Fibroblast of lung (primary cell): ENCODE measurements around the gene HTR2A. TPM values are rescaled to one million over a fixed set of nuclear protein-coding genes. Genes with fewer than 3 reads are reported as not detected.

Experiments
- DNase-seq, 2 donors: peaks; one replicate each; pipeline versions ENCODE4 v3.0.0 to v3.0.0-alpha.2; 2010; ENCODE audit warnings: low read depth in 2 of 2
- H2AFZ ChIP-seq: 2 replicates; pipeline ENCODE4 v1.5.1; 2012; ENCODE audit warnings: low read length, control low read depth, inconsistent platforms
- H3K27ac ChIP-seq: 2 replicates; pipeline ENCODE4 v1.5.1; 2011; ENCODE audit warnings: low read length, control low read depth; ENCODE audit not compliant: insufficient read depth
- H3K27me3 ChIP-seq: 2 replicates; pipeline ENCODE4 v1.5.1; 2011; ENCODE audit warnings: mild to moderate bottlenecking, low read length; ENCODE audit not compliant: control insufficient read depth, insufficient read depth
- H3K36me3 ChIP-seq: 2 replicates; pipeline ENCODE4 v1.5.1; 2011; ENCODE audit warnings: low read length; ENCODE audit not compliant: control insufficient read depth, insufficient read depth
- H3K4me1 ChIP-seq: 2 replicates; pipeline ENCODE4 v1.5.1; 2011; ENCODE audit warnings: low read length; ENCODE audit not compliant: control insufficient read depth, insufficient read depth; ENCODE audit errors: extremely low read depth
- H3K4me2 ChIP-seq: 2 replicates; pipeline ENCODE4 v1.5.1; 2011; ENCODE audit warnings: low read length, control low read depth; ENCODE audit not compliant: insufficient read depth; ENCODE audit errors: extremely low read depth
- H3K4me3 ChIP-seq, 4 experiments: fragments of 200-600 bp in 1 of 4; sonication (generic) in 1 of 4; replicated peaks in 1 of 4; 2 replicates each; pipeline ENCODE4 v1.5.1; 2011 to 2016; ENCODE audit warnings: low read length in 4 of 4, low read depth in 3 of 4, mild to moderate bottlenecking in 3 of 4, control low read depth in 2 of 4, inconsistent platforms in 1 of 4, mixed read lengths in 1 of 4; ENCODE audit not compliant: insufficient read depth in 1 of 4; ENCODE audit errors: control extremely low read depth in 1 of 4
- H3K79me2 ChIP-seq: 2 replicates; pipeline ENCODE4 v1.5.1; 2012; ENCODE audit warnings: mild to moderate bottlenecking, low read length, inconsistent platforms; ENCODE audit not compliant: control insufficient read depth, insufficient read depth
- H3K9ac ChIP-seq: 2 replicates; pipeline ENCODE4 v1.5.1; 2011; ENCODE audit warnings: mild to moderate bottlenecking, low read length, control low read depth; ENCODE audit not compliant: insufficient read depth
- H3K9me3 ChIP-seq: 2 replicates; pipeline ENCODE4 v1.5.1; 2012; ENCODE audit warnings: low read depth, low read length; ENCODE audit not compliant: control insufficient read depth, insufficient read depth
- H4K20me1 ChIP-seq: 2 replicates; pipeline ENCODE4 v1.5.1; 2011; ENCODE audit warnings: low read length; ENCODE audit not compliant: control insufficient read depth, insufficient read depth; ENCODE audit errors: extremely low read depth
- EZH2 ChIP-seq: IDR thresholded peaks from 2 replicates; pipeline ENCODE4 v1.5.1; 2012; ENCODE audit warnings: low read length, control low read depth, mild to moderate bottlenecking; ENCODE audit errors: missing control alignments
- polyA minus RNA-seq: library from RNA; depleted of rRNA, polyadenylated mRNA; stranded (reverse); fragments of >200 nt; gene quantifications from 2 replicates; pipeline ENCODE4 v1.2.3, GENCODE V29; 2011; ENCODE audit warnings: low replicate concordance
- polyA plus RNA-seq, 2 donors: library from polyadenylated mRNA; depleted of rRNA in 1 of 2; stranded (reverse) in 1 of 2; unstranded in 1 of 2; fragments of >200 nt; gene quantifications; 2 replicates each; pipeline ENCODE4 v1.2.1, GENCODE V29; 2011 to 2012; ENCODE audit warnings: missing spikeins in 1 of 2
- total RNA-seq: library from RNA; depleted of rRNA; stranded (reverse); fragments of >200 nt; gene quantifications from 2 replicates; pipeline ENCODE4 v1.2.1, GENCODE V29; 2014
- TF ChIP-seq, protein P1 (sequence below), 2 donors: IDR thresholded peaks in 1 of 2; conservative IDR thresholded peaks in 1 of 2; 1 replicate in 1 of 2; 2 replicates in 1 of 2; pipeline ENCODE4 v1.5.1; 2011 to 2012; ENCODE audit warnings: low read length in 2 of 2, control low read depth in 1 of 2, inconsistent platforms in 1 of 2, low read depth in 1 of 2, mild to moderate bottlenecking in 1 of 2

HTR2A gene
- 0.26 and 0.33 TPM in 2 replicates for total RNA-seq
- polyA plus RNA-seq, result 0.01 and 0.08 TPM in 2 replicates
- polyA plus RNA-seq (2012), result 0.03 and 0.12 TPM in 2 replicates
- polyA minus RNA-seq, result not detected in 2 replicates

DNA sequence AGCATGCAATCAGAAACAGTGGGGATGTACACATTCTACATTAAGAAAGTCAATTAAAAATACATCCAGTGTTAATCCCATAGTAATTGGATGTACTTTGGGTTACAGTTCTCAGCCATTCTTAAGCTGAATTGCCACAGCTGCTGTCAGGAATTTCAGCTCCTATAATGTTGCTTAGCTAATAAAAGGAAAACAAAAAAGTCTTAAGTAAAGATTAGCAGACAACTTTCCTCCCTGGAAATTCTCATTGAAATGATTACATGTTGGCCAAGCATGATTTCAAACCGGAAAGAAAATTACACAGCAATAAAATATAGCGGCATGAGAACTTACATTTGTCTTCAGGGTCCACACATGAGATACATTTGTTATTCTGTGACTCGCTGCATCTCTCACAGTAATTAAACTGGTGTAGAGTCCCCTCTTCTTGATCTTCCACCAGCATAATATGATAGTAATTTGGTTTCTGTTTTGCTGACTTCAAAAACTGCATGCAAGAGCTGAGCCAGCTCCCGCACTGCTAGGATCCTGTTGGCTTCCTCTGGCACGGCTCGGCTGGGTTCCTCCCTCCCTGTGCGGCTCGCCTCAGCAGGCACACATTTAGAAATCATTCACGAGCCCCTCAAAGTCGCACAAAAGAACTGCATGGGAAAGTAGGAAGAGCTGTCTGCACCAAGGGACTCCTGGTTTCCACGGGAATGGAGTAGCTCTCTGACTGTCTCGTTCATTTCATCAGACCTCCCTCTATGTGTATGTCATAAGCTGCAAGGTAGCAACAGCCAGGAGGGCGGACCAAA is at the start of gene HTR2A:
Gene HTR2A, minus strand, starts transcription at position 713 of the 797 bp plus-strand sequence. CDS start 1,147 bp downstream, outside the sequence.
- no peak within 1 kb of the TSS for H3K9ac ChIP-seq
- no peaks in the 10 kb centered on the region for H3K79me2 ChIP-seq
- peak within 1 kb of the TSS; percentile 46 for H3K4me2 ChIP-seq
- DNase-seq, result peak; percentile 26 to 48
- H3K27me3 ChIP-seq, result no peaks in the 10 kb centered on the region
- no peaks in the 10 kb centered on the region for H3K36me3 ChIP-seq
- H3K9me3 ChIP-seq, result no peaks in the 10 kb centered on the region
- H4K20me1 ChIP-seq, result no peaks in the 10 kb centered on the region
- peaks cover 2% of the 10 kb centered on the region for H3K4me1 ChIP-seq
- TF ChIP-seq, protein P1, sequence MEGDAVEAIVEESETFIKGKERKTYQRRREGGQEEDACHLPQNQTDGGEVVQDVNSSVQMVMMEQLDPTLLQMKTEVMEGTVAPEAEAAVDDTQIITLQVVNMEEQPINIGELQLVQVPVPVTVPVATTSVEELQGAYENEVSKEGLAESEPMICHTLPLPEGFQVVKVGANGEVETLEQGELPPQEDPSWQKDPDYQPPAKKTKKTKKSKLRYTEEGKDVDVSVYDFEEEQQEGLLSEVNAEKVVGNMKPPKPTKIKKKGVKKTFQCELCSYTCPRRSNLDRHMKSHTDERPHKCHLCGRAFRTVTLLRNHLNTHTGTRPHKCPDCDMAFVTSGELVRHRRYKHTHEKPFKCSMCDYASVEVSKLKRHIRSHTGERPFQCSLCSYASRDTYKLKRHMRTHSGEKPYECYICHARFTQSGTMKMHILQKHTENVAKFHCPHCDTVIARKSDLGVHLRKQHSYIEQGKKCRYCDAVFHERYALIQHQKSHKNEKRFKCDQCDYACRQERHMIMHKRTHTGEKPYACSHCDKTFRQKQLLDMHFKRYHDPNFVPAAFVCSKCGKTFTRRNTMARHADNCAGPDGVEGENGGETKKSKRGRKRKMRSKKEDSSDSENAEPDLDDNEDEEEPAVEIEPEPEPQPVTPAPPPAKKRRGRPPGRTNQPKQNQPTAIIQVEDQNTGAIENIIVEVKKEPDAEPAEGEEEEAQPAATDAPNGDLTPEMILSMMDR (conservative IDR thresholded peaks at IDR 0.05 in 1 of 2, IDR thresholded peaks at IDR 0.05 in 1 of 2; ENCODE audit: low read depth in 1 of 2, low read length in 2 of 2), result no peak
- no peak for TF ChIP-seq EZH2
- H3K27ac ChIP-seq, result no peak within 1 kb of the TSS
- peak within 1 kb of the TSS; percentile 51 for H2AFZ ChIP-seq
- H3K4me3 ChIP-seq, result peak within 1 kb of the TSS; percentile 7 to 59 (median 52)

DNA sequence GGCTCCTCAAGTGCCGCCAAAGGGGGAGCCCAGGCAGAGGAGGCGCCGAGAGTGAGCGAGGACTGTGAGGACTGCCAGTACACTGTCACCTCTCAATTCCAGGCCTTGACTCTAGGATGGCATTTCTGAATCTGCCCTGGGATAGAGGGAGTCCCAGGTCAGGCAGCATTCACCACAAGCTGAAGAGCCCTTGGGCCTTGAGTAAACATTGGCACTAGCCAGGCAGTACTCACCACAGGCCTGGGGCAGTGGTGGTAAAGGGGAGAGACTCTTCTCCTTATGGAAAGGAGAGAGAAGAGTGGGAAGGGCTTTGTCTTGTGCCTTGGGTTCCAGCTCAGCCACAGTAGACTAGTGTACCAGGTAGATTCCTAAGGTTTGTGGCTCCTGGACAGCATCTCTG is 39.7 kb upstream of the HTR2A start:
- no peak overlapping the region for H3K9ac ChIP-seq
- no peak overlapping the region for H3K4me2 ChIP-seq
- no peak for DNase-seq

DNA sequence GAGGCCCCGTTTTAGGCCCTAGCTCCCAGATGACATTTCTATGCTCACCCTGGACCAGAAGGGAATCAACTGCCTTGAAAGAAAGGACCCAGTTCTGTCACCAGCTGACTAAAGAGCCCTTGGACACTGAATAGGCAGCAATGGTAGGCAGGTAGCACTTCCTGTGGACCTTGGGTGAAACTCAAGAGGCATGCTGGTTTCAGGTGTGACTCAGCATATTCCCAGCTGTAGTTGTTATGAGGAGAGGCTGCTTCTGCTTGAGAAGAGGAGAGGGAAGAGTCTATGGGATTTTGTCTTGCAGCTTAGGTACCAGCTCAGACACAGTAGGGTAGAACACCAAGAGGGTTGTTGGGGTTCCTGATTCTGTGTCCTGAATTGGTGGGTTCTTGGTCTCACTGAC is 37.9 kb upstream of the HTR2A start:
- H3K27me3 ChIP-seq, result no peaks in the 10 kb centered on the region
- no peak overlapping the region for H2AFZ ChIP-seq
- no peak overlapping the region for H3K4me3 ChIP-seq
- H3K4me1 ChIP-seq, result no peaks in the 10 kb centered on the region
- H4K20me1 ChIP-seq, result no peaks in the 10 kb centered on the region
- no peaks in the 10 kb centered on the region for H3K9me3 ChIP-seq
- TF ChIP-seq, protein P1 (conservative IDR thresholded peaks at IDR 0.05 in 1 of 2, IDR thresholded peaks at IDR 0.05 in 1 of 2; ENCODE audit: low read depth in 1 of 2, low read length in 2 of 2), result no peak
- TF ChIP-seq EZH2, result no peak
- no peaks in the 10 kb centered on the region for H3K79me2 ChIP-seq
- no peak overlapping the region for H3K27ac ChIP-seq
- H3K36me3 ChIP-seq, result no peaks in the 10 kb centered on the region
- H3K9ac ChIP-seq, result no peak overlapping the region
- H3K4me2 ChIP-seq, result no peak overlapping the region
- no peak for DNase-seq

More for the DNA sequence above, 39.7 kb upstream of the HTR2A start:
- no peaks in the 10 kb centered on the region for H3K36me3 ChIP-seq
- no peak overlapping the region for H2AFZ ChIP-seq
- H4K20me1 ChIP-seq, result no peaks in the 10 kb centered on the region
- H3K9me3 ChIP-seq, result no peaks in the 10 kb centered on the region
- TF ChIP-seq, protein P1 (conservative IDR thresholded peaks at IDR 0.05 in 1 of 2, IDR thresholded peaks at IDR 0.05 in 1 of 2; ENCODE audit: low read depth in 1 of 2, low read length in 2 of 2), result no peak
- no peak for TF ChIP-seq EZH2
- H3K79me2 ChIP-seq, result no peaks in the 10 kb centered on the region
- no peak overlapping the region for H3K27ac ChIP-seq
- H3K27me3 ChIP-seq, result no peaks in the 10 kb centered on the region
- H3K4me3 ChIP-seq, result no peak overlapping the region
- no peaks in the 10 kb centered on the region for H3K4me1 ChIP-seq
